Panc1 (cell line): Measurements from ENCODE around the gene GRIK3. TPM values are rescaled to one million over a fixed set of nuclear protein-coding genes. Genes with fewer than 3 reads are reported as not detected.

Experiments
- ATAC-seq: fragments of 200-7000 bp; cut with Tn5 transposase; 2 replicates; pipeline ENCODE4 v1.9.1; 2020; ENCODE audit warnings: mild to moderate bottlenecking, moderate library complexity
- BruUV-seq: library from RNA; stranded (reverse); fragments of 400-500 nt; replicated peaks from 2 replicates; lab custom pipeline; 2021; lab: Mats Ljungman, UMichigan
- CTCF ChIA-PET: fragments of 300-600 bp; sonication (Branson Sonifier 250); formaldehyde crosslinking; loops from one replicate; lab custom pipeline; 2022; ENCODE audit warnings: antibody characterized with exemption; lab: Charles Lee
- POLR2A ChIA-PET: fragments of 300-600 bp; sonication (Branson Sonifier 250); formaldehyde crosslinking; loops from one replicate; lab custom pipeline; 2022; ENCODE audit warnings: antibody characterized with exemption; lab: Charles Lee
- DNase-seq: peaks from one replicate; pipeline ENCODE4 v3.0.0-alpha.2; 2010; ENCODE audit warnings: low read depth, low spot score
- H3K27ac ChIP-seq: 2 replicates; pipeline ENCODE4 v1.5.1; 2011; ENCODE audit warnings: mild to moderate bottlenecking, low read length, inconsistent platforms
- H3K27me3 ChIP-seq: fragments of 200-500 bp; sonication (Bioruptor generic); 2 replicates; pipeline ENCODE4 v1.6.0; 2014; ENCODE audit warnings: low read length, inconsistent platforms; ENCODE audit not compliant: control insufficient read depth, insufficient read depth
- H3K36me3 ChIP-seq: fragments of 200-500 bp; sonication (Bioruptor generic); 2 replicates; pipeline ENCODE4 v1.5.1; 2014; ENCODE audit warnings: inconsistent platforms, mild to moderate bottlenecking, low read length, moderate library complexity; ENCODE audit not compliant: control insufficient read depth, insufficient read depth
- H3K4me1 ChIP-seq: 2 replicates; pipeline ENCODE4 v1.5.1; 2011; ENCODE audit warnings: inconsistent platforms, mild to moderate bottlenecking, low read length, moderate library complexity; ENCODE audit not compliant: control insufficient read depth, insufficient read depth
- H3K4me3 ChIP-seq, 2 experiments: 2 replicates each; pipeline ENCODE4 v1.5.1; 2011 to 2012; ENCODE audit warnings: low read depth in 2 of 2, low read length in 2 of 2, mild to moderate bottlenecking in 2 of 2, inconsistent platforms in 1 of 2, moderate library complexity in 1 of 2
- H3K9me3 ChIP-seq: fragments of 200-500 bp; sonication (Bioruptor generic); 2 replicates; pipeline ENCODE4 v1.5.1; 2014; ENCODE audit warnings: low read depth, mild to moderate bottlenecking, inconsistent platforms, low read length, moderate library complexity; ENCODE audit not compliant: control insufficient read depth, insufficient read depth
- CTCF ChIP-seq: fragments of 450-650 bp; IDR thresholded peaks from 2 replicates; pipeline ENCODE4 v1.5.1; 2017; ENCODE audit warnings: mild to moderate bottlenecking
- POLR2AphosphoS5 ChIP-seq: IDR thresholded peaks from 2 replicates; pipeline ENCODE4 v1.6.1; 2012; ENCODE audit warnings: mild to moderate bottlenecking, low read depth, low read length, moderate library complexity
- SIN3A ChIP-seq: IDR thresholded peaks from 2 replicates; pipeline ENCODE4 v1.6.1; 2012; ENCODE audit warnings: low read depth, mild to moderate bottlenecking, low read length, moderate library complexity, borderline replicate concordance; ENCODE audit not compliant: insufficient read depth
- TCF7L2 ChIP-seq: IDR thresholded peaks from 2 replicates; pipeline ENCODE4 v1.6.1; 2011; ENCODE audit warnings: mild to moderate bottlenecking, low read depth, low read length, inconsistent platforms
- in situ Hi-C: cut with HindIII; loops from 2 replicates; pipeline ENCODE4 v1.10.0; 2016; ENCODE audit warnings: low sequenced_read_pairs, low pct_unique_long_range_greater_than_20kb
- intact Hi-C: fragments of 100-400 bp; cut with micrococcal nuclease; formaldehyde crosslinking; loops from one replicate; pipeline ENCODE4 v1.10.0; 2022; ENCODE audit not compliant: unreplicated experiment
- total RNA-seq: library from RNA; stranded (reverse); gene quantifications from one replicate; pipeline ENCODE4 v1.2.1, GENCODE V29; 2021; ENCODE audit not compliant: unreplicated experiment
- TF ChIP-seq, protein P1 (sequence below), 2 experiments: IDR thresholded peaks; 2 replicates each; pipeline ENCODE4 v1.6.1; 2011 to 2012; ENCODE audit warnings: low read depth in 2 of 2, control low read depth in 1 of 2, low read length in 1 of 2, mild to moderate bottlenecking in 1 of 2, moderate library complexity in 1 of 2; ENCODE audit not compliant: insufficient read depth in 1 of 2

GRIK3 gene
- total RNA-seq, 1 experiment from 2014 or later: not detected

GRCh38 chr1:36789535-36789934 lies 244.8 kb downstream of the GRIK3 start:
- no peak overlapping the region for H3K27ac ChIP-seq
- ATAC-seq (no peak), DNase-seq (no peak)
- POLR2A ChIA-PET: no interaction called here
- TF ChIP-seq TCF7L2: no peak
- no peak for TF ChIP-seq CTCF
- TF ChIP-seq, protein P1, sequence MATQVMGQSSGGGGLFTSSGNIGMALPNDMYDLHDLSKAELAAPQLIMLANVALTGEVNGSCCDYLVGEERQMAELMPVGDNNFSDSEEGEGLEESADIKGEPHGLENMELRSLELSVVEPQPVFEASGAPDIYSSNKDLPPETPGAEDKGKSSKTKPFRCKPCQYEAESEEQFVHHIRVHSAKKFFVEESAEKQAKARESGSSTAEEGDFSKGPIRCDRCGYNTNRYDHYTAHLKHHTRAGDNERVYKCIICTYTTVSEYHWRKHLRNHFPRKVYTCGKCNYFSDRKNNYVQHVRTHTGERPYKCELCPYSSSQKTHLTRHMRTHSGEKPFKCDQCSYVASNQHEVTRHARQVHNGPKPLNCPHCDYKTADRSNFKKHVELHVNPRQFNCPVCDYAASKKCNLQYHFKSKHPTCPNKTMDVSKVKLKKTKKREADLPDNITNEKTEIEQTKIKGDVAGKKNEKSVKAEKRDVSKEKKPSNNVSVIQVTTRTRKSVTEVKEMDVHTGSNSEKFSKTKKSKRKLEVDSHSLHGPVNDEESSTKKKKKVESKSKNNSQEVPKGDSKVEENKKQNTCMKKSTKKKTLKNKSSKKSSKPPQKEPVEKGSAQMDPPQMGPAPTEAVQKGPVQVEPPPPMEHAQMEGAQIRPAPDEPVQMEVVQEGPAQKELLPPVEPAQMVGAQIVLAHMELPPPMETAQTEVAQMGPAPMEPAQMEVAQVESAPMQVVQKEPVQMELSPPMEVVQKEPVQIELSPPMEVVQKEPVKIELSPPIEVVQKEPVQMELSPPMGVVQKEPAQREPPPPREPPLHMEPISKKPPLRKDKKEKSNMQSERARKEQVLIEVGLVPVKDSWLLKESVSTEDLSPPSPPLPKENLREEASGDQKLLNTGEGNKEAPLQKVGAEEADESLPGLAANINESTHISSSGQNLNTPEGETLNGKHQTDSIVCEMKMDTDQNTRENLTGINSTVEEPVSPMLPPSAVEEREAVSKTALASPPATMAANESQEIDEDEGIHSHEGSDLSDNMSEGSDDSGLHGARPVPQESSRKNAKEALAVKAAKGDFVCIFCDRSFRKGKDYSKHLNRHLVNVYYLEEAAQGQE (IDR thresholded peaks at IDR 0.05; ENCODE audit: insufficient read depth in 1 of 2, low read depth in 2 of 2, low read length in 1 of 2): no peak
- TF ChIP-seq POLR2AphosphoS5: no peak
- no peak for TF ChIP-seq SIN3A
- H3K4me1 ChIP-seq: no peaks in the 10 kb centered on the region
- no peaks in the 10 kb centered on the region for H3K36me3 ChIP-seq
- BruUV-seq: no TSS peak
- in situ Hi-C loops: no loop called here
- intact Hi-C loops: no loop called here
- CTCF ChIA-PET: no interaction called here
- H3K9me3 ChIP-seq: no peaks in the 10 kb centered on the region
- H3K4me3 ChIP-seq: no peak overlapping the region
- H3K27me3 ChIP-seq: peaks cover 4% of the 10 kb centered on the region; the same call in 1 of the 2 replicates

DNA sequence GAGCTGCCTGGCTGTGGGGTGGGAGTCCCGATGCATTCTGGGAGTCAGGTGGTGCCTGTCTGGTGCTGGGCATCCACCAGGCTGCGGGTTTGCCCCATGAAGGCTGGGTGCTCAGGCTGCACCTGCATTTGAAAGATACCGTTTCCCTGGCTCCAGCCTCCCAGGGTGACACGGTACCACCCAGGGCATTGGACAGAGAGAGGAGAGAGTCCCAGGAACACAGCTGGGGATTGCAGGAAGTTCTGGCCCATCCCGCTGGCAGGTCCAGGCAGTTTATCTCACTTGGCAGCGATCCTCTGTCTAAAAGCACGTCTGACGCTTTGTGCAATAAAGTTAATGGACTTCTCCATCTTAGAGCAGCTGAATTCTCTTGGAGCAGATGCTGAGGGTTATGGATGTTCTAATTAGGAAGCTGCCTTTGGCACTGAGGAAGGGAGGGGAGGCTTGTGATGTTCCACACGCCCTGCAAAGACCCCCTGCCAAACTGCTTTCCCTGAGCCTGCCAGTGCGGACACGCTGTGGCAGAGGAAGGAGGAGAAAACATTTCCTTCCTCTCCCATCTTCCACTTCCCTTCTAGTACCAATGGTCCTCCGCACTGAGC lies 246.9 kb downstream of the GRIK3 start:
- in situ Hi-C loops: no loop called here
- ChIA-PET CTCF (no interaction called here), POLR2A (no interaction called here)
- Histone ChIP-seq H3K4me3 (no peak overlapping the region), H3K9me3 (no peaks in the 10 kb centered on the region), H3K36me3 (no peaks in the 10 kb centered on the region), H3K4me1 (no peaks in the 10 kb centered on the region), H3K27me3 (peaks cover 4% of the 10 kb centered on the region; the same call in 1 of the 2 replicates), H3K27ac (no peak overlapping the region)
- BruUV-seq: no TSS peak
- TF ChIP-seq, protein P1 (IDR thresholded peaks at IDR 0.05; ENCODE audit: insufficient read depth in 1 of 2, low read depth in 2 of 2, low read length in 1 of 2): no peak
- no peak for TF ChIP-seq SIN3A
- no peak for TF ChIP-seq TCF7L2
- TF ChIP-seq POLR2AphosphoS5: no peak
- TF ChIP-seq CTCF: no peak
- DNase-seq: no peak
- ATAC-seq: no peak
- intact Hi-C loops: no loop called here
